Liver (tissue), 9 donors: ENCODE measurements around the gene GSPT1. TPM values are rescaled to one million over a fixed set of nuclear protein-coding genes. Genes with fewer than 3 reads are reported as not detected.

ENCODE experiments used
- DNase-seq: peaks from one replicate; pipeline ENCODE4 v3.0.0-alpha.2; 2017; ENCODE audit warnings: low spot score
- H3K27ac ChIP-seq, 2 donors: one replicate each; pipeline ENCODE4 v1.7.0; 2013; ENCODE audit warnings: inconsistent platforms in 2 of 2, low read length in 2 of 2, control low read depth in 1 of 2, low read depth in 1 of 2, mild to moderate bottlenecking in 1 of 2
- H3K27me3 ChIP-seq, 4 donors: one replicate each; pipeline versions ENCODE4 v1.6.1 to v1.7.0; 2013; ENCODE audit warnings: low read length in 3 of 4, inconsistent platforms in 1 of 4, mild to moderate bottlenecking in 1 of 4, moderate library complexity in 1 of 4; ENCODE audit not compliant: control insufficient read depth in 4 of 4, insufficient read depth in 4 of 4
- H3K36me3 ChIP-seq, 4 donors: one replicate each; pipeline versions ENCODE4 v1.6.1 to v1.7.0; 2013; ENCODE audit warnings: low read length in 3 of 4, mild to moderate bottlenecking in 3 of 4, low read depth in 1 of 4, moderate library complexity in 1 of 4; ENCODE audit not compliant: control insufficient read depth in 4 of 4, insufficient read depth in 3 of 4
- H3K4me1 ChIP-seq, 4 donors: one replicate each; pipeline versions ENCODE4 v1.6.1 to v1.7.0; 2013; ENCODE audit warnings: low read length in 3 of 4, mild to moderate bottlenecking in 3 of 4, moderate library complexity in 1 of 4; ENCODE audit not compliant: control insufficient read depth in 4 of 4, insufficient read depth in 4 of 4
- H3K4me3 ChIP-seq, 3 donors: one replicate each; pipeline versions ENCODE4 v1.6.1 to v1.7.0; 2013; ENCODE audit warnings: low read length in 3 of 3, control low read depth in 1 of 3, low read depth in 1 of 3, mild to moderate bottlenecking in 1 of 3
- H3K9ac ChIP-seq, 2 donors: one replicate each; pipeline ENCODE4 v1.7.0; 2013; ENCODE audit warnings: low read length in 2 of 2, mild to moderate bottlenecking in 2 of 2, moderate library complexity in 2 of 2, control low read depth in 1 of 2, low read depth in 1 of 2
- H3K9me3 ChIP-seq, 4 donors: one replicate each; pipeline versions ENCODE4 v1.6.1 to v1.7.0; 2013; ENCODE audit warnings: low read length in 3 of 4; ENCODE audit not compliant: control insufficient read depth in 4 of 4
- EGR1 ChIP-seq, 2 donors: IDR thresholded peaks; 2 replicates each; pipeline ENCODE4 v1.6.1; 2016 to 2018; ENCODE audit warnings: antibody characterized with exemption in 2 of 2, low read depth in 2 of 2
- FOXA1 ChIP-seq: IDR thresholded peaks from 2 replicates; pipeline ENCODE4 v1.6.1; 2016; ENCODE audit warnings: antibody characterized with exemption
- FOXA2 ChIP-seq: IDR thresholded peaks from 2 replicates; pipeline ENCODE4 v1.6.1; 2016; ENCODE audit warnings: antibody characterized with exemption
- GABPA ChIP-seq, 2 donors: IDR thresholded peaks in 1 of 2; conservative IDR thresholded peaks in 1 of 2; 2 replicates each; pipeline ENCODE4 v1.6.1; 2016; ENCODE audit warnings: antibody characterized with exemption in 2 of 2, mild to moderate bottlenecking in 1 of 2, moderate library complexity in 1 of 2
- HNF4G ChIP-seq: IDR thresholded peaks from 2 replicates; pipeline ENCODE4 v1.6.1; 2016; ENCODE audit warnings: antibody characterized with exemption
- JUND ChIP-seq, 2 donors: IDR thresholded peaks; 2 replicates each; pipeline ENCODE4 v1.6.1; 2016; ENCODE audit warnings: antibody characterized with exemption in 2 of 2
- MAX ChIP-seq: IDR thresholded peaks from 2 replicates; pipeline ENCODE4 v1.6.1; 2016; ENCODE audit warnings: antibody characterized with exemption
- NR2F2 ChIP-seq: IDR thresholded peaks from 2 replicates; pipeline ENCODE4 v1.6.1; 2016; ENCODE audit warnings: antibody characterized with exemption
- RAD21 ChIP-seq, 2 donors: IDR thresholded peaks; 2 replicates each; pipeline ENCODE4 v1.6.1; 2016; ENCODE audit warnings: antibody characterized with exemption in 2 of 2, mild to moderate bottlenecking in 2 of 2
- RXRA ChIP-seq, 2 donors: IDR thresholded peaks; 2 replicates each; pipeline ENCODE4 v1.6.1; 2017 to 2018; ENCODE audit warnings: antibody characterized with exemption in 2 of 2, mild to moderate bottlenecking in 1 of 2
- SP1 ChIP-seq: IDR thresholded peaks from 2 replicates; pipeline ENCODE4 v1.6.1; 2018; ENCODE audit warnings: antibody characterized with exemption, mild to moderate bottlenecking
- TAF1 ChIP-seq: conservative IDR thresholded peaks from 2 replicates; pipeline ENCODE4 v1.6.1; 2016; ENCODE audit warnings: antibody characterized with exemption, mild to moderate bottlenecking
- YY1 ChIP-seq: IDR thresholded peaks from 2 replicates; pipeline ENCODE4 v1.6.1; 2016; ENCODE audit warnings: antibody characterized with exemption, mild to moderate bottlenecking
- ZBTB33 ChIP-seq: IDR thresholded peaks from 2 replicates; pipeline ENCODE4 v1.6.1; 2016; ENCODE audit warnings: antibody characterized with exemption
- WGBS: extraction: QIAGEN DNeasy Blood & Tissue Kit; methylation state at CpG from one replicate; pipeline ENCODE4 v1.1.7; 2013; 5-methylcytosine and 5-hydroxymethylcytosine counted together
- polyA plus RNA-seq, 2 donors: library from polyadenylated mRNA; stranded (reverse) in 1 of 2; unstranded in 1 of 2; fragments of 200-250 nt in 1 of 2; fragments of >200 nt in 1 of 2; fragmentation: Nextera tagmentation in 1 of 2; extraction: Ambion mirVana in 1 of 2; gene quantifications; one replicate each; pipeline versions ENCODE4 v1.2.1 to v1.2.3, GENCODE V29; 2013 to 2015
- total RNA-seq, 2 donors: library from RNA; depleted of rRNA; stranded (reverse); fragments of >200 nt; gene quantifications; one replicate each; pipeline ENCODE4 v1.2.3, GENCODE V29; 2014
- TF ChIP-seq, protein P1 (sequence below): IDR thresholded peaks from 2 replicates; pipeline ENCODE4 v1.6.1; 2016; ENCODE audit warnings: antibody characterized with exemption, mild to moderate bottlenecking
- TF ChIP-seq, protein P2 (sequence below): IDR thresholded peaks from 2 replicates; pipeline ENCODE4 v1.6.1; 2016; ENCODE audit warnings: antibody characterized with exemption
- donor health status: healthy.
- donor health status: healthy.
- donor health status: healthy.
- donor health status: healthy.
- donor health status: healthy.

Gene GSPT1
- total and polyA plus RNA-seq, 4 donors = 24.2 to 67.6 (median 41.9) TPM

GRCh38 chr16:11884035-11884434 is 31.7 kb downstream of the GSPT1 start:
- WGBS = 96% methylated on average over 5 of the region's 5 CpGs
- no peaks in the 10 kb centered on the region for H3K4me1 ChIP-seq
- no peak for DNase-seq
- H3K27ac ChIP-seq = no peak overlapping the region
- peaks cover 9 to 74% (median 39%) of the 10 kb centered on the region in 4 donors for H3K36me3 ChIP-seq
- H3K27me3 ChIP-seq = no peaks in the 10 kb centered on the region
- H3K4me3 ChIP-seq = no peak overlapping the region
- H3K9ac ChIP-seq = no peak overlapping the region
- no peaks in the 10 kb centered on the region for H3K9me3 ChIP-seq
- TF ChIP-seq ZBTB33 = no peak

GRCh38 chr16:11880007-11880406 is 35.7 kb downstream of the GSPT1 start:
- no peak for DNase-seq
- no peak overlapping the region for H3K27ac ChIP-seq
- no peak overlapping the region for H3K4me3 ChIP-seq
- no peak overlapping the region for H3K9ac ChIP-seq
- 91% methylated on average over 5 of the region's 5 CpGs for WGBS
- H3K4me1 ChIP-seq = no peaks in the 10 kb centered on the region
- no peaks in the 10 kb centered on the region for H3K27me3 ChIP-seq
- H3K9me3 ChIP-seq = no peaks in the 10 kb centered on the region
- peaks cover 10 to 67% (median 36%) of the 10 kb centered on the region in 4 donors for H3K36me3 ChIP-seq
- TF ChIP-seq SP1 (no peak), JUND (IDR thresholded peaks at IDR 0.05) (no peak), YY1 (no peak), RXRA (IDR thresholded peaks at IDR 0.05) (no peak), MAX (no peak), GABPA (IDR thresholded peaks at IDR 0.05 in 1 of 2, conservative IDR thresholded peaks at IDR 0.05 in 1 of 2) (no peak), RAD21 (IDR thresholded peaks at IDR 0.05) (no peak), FOXA1 (no peak), NR2F2 (no peak)
- TF ChIP-seq, protein P1, sequence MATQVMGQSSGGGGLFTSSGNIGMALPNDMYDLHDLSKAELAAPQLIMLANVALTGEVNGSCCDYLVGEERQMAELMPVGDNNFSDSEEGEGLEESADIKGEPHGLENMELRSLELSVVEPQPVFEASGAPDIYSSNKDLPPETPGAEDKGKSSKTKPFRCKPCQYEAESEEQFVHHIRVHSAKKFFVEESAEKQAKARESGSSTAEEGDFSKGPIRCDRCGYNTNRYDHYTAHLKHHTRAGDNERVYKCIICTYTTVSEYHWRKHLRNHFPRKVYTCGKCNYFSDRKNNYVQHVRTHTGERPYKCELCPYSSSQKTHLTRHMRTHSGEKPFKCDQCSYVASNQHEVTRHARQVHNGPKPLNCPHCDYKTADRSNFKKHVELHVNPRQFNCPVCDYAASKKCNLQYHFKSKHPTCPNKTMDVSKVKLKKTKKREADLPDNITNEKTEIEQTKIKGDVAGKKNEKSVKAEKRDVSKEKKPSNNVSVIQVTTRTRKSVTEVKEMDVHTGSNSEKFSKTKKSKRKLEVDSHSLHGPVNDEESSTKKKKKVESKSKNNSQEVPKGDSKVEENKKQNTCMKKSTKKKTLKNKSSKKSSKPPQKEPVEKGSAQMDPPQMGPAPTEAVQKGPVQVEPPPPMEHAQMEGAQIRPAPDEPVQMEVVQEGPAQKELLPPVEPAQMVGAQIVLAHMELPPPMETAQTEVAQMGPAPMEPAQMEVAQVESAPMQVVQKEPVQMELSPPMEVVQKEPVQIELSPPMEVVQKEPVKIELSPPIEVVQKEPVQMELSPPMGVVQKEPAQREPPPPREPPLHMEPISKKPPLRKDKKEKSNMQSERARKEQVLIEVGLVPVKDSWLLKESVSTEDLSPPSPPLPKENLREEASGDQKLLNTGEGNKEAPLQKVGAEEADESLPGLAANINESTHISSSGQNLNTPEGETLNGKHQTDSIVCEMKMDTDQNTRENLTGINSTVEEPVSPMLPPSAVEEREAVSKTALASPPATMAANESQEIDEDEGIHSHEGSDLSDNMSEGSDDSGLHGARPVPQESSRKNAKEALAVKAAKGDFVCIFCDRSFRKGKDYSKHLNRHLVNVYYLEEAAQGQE = no peak

GRCh38 chr16:11877374-11877773 is 38.4 kb downstream of the GSPT1 start:
- H3K27ac ChIP-seq = no peak overlapping the region
- DNase-seq = no peak
- TF ChIP-seq FOXA2 (no peak), EGR1 (IDR thresholded peaks at IDR 0.05; ENCODE audit: low read depth in 2 of 2) (no peak), SP1 (no peak), ZBTB33 (no peak), RXRA (IDR thresholded peaks at IDR 0.05) (no peak), HNF4G (no peak), MAX (no peak), TAF1 (no peak), YY1 (no peak), GABPA (IDR thresholded peaks at IDR 0.05 in 1 of 2, conservative IDR thresholded peaks at IDR 0.05 in 1 of 2) (no peak)
- TF ChIP-seq, protein P1 = no peak
- TF ChIP-seq, protein P2, sequence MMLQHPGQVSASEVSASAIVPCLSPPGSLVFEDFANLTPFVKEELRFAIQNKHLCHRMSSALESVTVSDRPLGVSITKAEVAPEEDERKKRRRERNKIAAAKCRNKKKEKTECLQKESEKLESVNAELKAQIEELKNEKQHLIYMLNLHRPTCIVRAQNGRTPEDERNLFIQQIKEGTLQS = no peak

More at GRCh38 chr16:11877374-11877773, 38.4 kb downstream of the GSPT1 start:
- no peak overlapping the region for H3K4me3 ChIP-seq
- H3K36me3 ChIP-seq = peaks cover 5 to 62% (median 38%) of the 10 kb centered on the region in 4 donors
- no peak overlapping the region for H3K9ac ChIP-seq
- no peaks in the 10 kb centered on the region for H3K9me3 ChIP-seq
- WGBS = 80% methylated on average over 5 of the region's 5 CpGs
- no peaks in the 10 kb centered on the region for H3K27me3 ChIP-seq
- H3K4me1 ChIP-seq = no peaks in the 10 kb centered on the region
